A172 (cell line): Measurements from ENCODE around the gene FERMT2. TPM values are rescaled to one million over a fixed set of nuclear protein-coding genes. Genes with fewer than 3 reads are reported as not detected.
"Not testable (repeated sequence)": the region's sequence is repeated elsewhere in the genome, so short reads cannot be mapped to it uniquely, and the experiment has no call there.

Experiments
- DNase-seq: peaks from one replicate; pipeline ENCODE4 v3.0.0-alpha.2; 2015; ENCODE audit warnings: low spot score
- total RNA-seq: library from RNA; depleted of rRNA; stranded (reverse); fragments of >200 nt; shearing (Covaris generic); gene quantifications from 2 replicates; pipeline ENCODE4 v1.2.3, GENCODE V29; 2014

The FERMT2 gene
- total RNA-seq, 1 experiment from 2014 or later = 87.1 TPM

GRCh38 chr14:52948039-52948438 is 2.8 kb downstream of the FERMT2 start:
- no peak for DNase-seq

GRCh38 chr14:52944254-52944653 is 6.6 kb downstream of the FERMT2 start:
- DNase-seq = no peak

DNA sequence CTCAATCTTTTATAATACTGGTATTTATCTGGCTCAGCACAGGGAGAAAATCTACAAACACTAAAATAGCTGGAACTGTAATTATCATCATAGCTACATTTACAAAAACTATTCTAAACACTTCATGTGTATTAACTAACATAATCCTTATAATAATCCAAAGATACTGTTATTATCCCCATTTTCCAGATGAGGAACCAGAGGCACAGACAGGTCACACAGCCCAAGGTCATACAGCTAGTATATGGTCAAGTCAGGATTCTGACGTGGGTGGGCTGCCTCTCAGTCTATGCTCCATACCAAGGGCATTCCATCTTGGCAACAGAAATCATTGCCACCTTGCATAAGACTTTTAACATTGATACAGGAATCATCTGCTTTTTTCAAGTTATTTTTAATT is 11.4 kb downstream of the FERMT2 start:
- DNase-seq = no peak

DNA sequence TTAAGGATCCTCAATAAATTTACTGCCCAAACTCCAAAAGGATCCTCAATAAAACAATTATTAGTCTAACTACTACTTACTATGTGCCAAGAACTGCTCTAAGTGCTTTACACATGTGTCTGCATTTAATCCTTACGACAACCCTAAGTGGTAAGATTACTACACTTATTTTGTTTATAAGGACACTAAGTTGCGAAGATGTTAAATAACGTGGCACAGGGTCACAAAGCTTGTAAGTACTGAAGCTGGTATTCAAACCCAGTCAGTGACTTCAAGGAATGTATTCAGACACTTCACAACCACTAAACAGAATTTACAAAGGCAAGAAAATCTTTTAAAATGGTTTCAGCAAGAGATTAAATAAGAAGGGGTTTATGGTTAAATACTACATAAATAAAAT is 13.0 kb downstream of the FERMT2 start:
- no peak for DNase-seq

DNA sequence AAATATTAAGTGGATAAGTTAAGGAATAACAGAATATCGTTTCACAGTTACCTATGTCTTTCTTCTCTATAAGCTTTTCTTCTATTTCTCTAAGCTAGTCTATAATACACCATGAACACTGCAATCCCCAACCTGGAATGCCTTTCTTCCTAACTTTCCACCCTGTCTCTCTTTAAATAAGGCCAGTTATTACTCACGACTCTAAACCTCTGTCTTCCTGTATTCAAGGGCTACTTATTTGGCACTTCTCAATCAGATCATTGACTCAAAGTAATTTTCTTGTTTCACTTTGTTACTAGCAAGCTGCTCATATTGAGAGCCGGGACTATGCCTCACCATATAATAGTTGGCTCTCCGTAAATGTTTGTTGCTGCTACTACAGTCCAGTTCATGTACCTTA is 13.5 kb downstream of the FERMT2 start:
- no peak for DNase-seq

DNA sequence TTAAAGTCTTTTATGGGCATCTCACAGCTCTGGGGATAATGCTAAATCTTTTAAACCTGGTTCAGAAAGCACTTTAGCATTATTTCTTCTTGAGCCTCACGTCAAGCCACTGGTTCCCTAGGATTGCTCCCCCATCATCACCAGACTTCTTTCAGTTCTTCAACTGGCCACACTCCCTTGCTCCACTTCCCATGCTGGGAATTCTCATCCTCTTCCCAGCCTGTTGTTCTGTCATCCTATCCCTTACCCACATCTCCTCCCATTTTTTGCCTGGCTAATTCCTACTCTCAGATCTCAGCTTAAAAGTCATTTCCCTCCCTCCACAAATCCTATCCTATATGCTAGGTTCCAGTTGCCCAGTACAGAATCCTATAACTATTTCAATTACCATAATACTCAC is 14.4 kb downstream of the FERMT2 start:
- no peak for DNase-seq

- no peak for DNase-seq
Observed at GRCh38 chr14:52935833-52936232, 15.0 kb downstream of the FERMT2 start.

DNA sequence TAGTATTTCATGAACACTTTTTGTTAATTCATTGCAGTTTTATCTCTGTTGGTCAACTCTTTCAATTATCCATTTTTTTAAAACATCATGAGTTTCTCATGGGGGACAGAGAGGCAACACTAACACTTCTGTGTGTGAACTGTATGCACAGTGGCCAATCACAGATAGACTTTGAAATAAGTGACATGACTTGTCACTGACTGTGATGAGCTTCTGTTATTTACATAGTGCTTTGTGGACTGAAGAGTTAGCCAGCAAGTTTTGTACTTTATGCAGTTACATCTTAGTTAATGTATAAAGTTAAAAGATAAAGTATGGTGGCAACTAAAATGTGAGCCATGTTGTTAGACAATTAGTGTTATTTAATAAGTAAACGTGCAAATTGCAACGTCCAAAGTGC is 16.1 kb downstream of the FERMT2 start:
- DNase-seq = no peak

GRCh38 chr14:52929192-52929807 is 21.6 kb downstream of the FERMT2 start:
- DNase-seq = no peak

GRCh38 chr14:52926953-52927352 is 23.9 kb downstream of the FERMT2 start:
- no peak for DNase-seq

DNA sequence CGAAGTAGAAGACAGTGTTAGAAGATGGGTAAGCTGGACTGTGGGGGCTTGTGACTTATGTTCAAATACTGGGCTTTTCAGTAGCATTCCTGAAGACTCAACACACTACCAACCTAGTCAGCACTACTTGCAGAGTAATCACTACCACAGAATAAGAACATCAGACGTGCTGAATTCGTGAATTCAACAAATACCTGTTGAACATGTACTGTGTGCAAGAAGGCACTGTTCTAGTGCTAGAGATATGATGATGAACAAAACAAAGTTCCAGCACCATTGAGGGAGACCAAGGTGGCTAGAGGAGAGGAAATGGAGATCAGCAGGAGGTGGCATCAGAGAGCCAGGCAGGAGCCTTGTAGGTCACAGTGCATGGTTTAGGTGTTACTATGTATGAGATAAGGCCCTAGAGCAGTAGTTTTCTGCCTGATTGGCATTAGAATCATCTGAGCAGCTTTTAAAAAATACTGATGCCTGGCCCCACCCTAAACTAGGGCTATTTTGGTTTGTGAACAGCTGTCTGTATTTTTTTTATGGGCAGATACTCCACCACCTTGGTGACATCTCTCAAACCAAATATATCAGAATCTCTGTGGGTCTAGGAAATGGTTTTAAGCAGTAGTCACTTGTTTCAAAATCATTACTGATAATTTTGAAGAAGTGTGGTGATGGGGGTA is 26.8 kb downstream of the FERMT2 start:
- no peak for DNase-seq

DNA sequence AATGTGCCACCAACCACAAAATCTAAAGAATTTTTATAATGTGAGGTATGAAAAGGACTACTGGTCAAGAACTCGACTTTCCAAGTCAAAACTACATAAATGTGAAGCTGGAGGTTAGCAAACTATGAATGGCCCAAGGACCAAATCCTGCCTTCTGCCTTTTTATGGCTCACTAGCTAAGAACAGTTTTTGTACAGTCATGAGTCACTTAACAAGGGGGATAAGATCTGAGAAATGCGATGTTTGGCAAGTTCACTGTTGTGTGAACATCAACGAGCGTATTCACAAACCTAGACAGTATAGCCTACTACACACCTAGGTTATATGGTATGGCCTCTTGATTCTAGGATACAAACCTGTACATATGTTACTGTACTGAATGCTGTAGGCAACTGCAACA is 28.2 kb downstream of the FERMT2 start:
- no peak for DNase-seq

DNA sequence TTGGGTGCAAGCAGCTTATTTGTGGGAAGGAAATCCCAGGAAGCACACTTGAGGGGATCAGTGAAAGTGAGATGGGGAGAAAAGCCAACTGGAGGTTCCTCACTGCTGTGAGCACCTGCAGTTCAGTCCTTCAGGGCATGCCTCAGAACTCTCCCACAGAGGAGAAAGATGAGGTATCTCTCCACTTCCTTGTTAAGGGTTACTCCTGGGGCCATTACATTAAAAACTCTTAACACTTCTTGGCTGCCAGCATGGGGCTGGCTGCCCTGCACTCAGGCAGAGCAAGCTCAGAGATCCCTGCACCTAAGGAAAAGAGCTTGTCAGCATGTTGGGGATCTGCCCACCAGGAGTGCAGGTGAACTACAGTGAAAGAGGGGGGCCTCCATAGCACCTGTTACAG is 28.8 kb downstream of the FERMT2 start:
- DNase-seq = no peak

DNA sequence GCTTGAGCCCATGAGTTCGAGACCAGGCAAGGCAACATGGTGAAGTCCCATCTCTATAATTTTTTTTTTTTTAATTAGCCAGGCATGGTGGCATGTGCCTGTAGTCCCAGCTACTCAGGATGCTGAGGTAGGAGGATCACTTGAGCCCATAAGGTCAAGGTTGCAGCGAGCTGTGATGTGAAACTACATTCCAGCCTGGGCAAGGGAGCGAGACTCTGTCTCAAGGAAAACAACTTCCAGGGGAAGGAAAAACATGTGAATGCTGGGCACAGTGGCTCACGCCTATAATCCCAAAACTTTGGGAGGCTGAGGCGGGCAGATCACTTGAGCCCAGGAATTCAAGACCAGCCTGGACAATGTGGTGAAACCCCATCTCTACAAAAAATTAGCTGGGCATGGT is 30.4 kb downstream of the FERMT2 start:
- DNase-seq = not testable (repeated sequence)

GRCh38 chr14:52919971-52920370 is 30.9 kb downstream of the FERMT2 start:
- no peak for DNase-seq

DNA sequence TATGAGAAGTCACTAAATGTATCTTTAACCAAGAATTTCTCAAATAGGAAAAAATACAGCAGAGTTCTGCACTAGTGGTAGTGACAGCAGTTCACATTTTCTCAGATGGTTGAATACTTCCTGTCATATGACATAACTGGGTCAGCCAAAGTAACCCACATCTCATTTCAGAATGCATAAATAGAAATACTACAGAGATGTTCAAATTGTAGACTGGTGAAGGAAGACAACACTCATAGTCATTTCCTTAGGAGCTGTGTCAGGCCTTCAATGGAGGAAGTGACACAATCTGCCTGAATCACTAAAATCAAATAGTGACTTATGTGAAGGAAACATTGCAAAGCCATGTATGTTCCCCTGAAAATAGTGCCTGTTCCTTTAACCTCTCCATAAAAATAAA is 32.4 kb downstream of the FERMT2 start:
- DNase-seq = peak; percentile 36

DNA sequence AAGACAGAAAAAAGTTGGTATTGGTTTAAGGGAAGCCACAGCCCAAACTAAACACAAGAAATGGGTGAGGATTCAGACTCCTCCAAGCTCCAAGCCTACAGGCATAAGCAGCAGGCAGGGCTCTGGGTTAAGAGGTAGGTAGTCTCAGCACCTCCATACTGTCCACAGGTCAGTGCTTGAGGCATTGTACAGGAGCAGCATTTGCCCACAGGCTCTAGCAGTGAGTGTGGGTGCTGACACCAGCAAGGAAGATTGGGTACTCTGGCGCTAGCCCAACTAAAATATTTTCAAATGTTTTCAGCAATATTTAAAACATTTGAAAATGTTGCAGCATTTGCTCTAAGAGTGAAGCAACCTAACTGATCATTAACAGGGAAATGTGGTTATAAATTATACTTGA is 33.1 kb downstream of the FERMT2 start:
- no peak for DNase-seq

DNA sequence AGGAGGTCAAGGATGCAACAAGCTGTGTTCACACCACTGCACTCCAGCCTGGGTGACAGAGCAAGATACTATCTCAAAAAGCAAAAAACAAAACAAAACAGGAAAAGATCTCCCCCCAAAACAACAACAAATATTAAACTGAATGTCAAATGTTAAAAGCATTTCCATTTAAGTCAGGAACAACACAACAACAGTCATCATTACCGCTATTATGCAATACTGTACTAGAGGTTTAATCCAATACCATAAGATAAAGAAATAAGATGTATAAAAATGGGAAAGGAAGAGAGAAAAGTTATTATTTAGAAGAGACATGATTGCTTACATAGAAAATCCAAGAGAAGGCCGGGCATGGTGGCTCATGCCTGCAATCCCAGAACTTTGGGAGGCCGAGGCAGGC is 36.6 kb downstream of the FERMT2 start:
- no peak for DNase-seq

- no peak for DNase-seq
Observed at GRCh38 chr14:52913271-52913670, 37.6 kb downstream of the FERMT2 start.

DNA sequence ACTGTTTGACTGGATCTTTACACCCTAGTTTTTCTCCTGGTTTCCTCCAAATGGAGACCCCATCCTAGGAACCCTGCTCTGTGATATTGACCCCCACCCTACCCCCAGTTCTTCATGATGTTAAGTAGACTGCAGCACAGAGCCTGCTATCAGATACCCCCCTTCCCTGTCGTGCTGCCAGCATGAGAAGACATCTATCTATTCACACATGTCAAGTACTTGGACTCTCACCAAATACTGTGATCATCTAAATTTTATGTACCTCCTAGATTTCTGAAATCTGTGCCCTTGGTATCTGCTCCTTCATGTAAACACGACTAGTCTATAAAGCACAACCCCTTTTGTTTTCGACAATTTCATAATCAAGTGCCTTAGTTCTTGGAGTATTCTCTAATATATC is 38.9 kb downstream of the FERMT2 start:
- DNase-seq = no peak

- no peak for DNase-seq
Observed at GRCh38 chr14:52910572-52910971, 40.3 kb downstream of the FERMT2 start.

GRCh38 chr14:52907949-52908348 is 42.9 kb downstream of the FERMT2 start:
- DNase-seq = peak; percentile 35

- peak; percentile 69 for DNase-seq
Observed at GRCh38 chr14:52906141-52906601, 44.7 kb downstream of the FERMT2 start.
